CD4-positive, alpha-beta T cell (primary cell): ENCODE measurements around the gene GPR4. TPM values are rescaled to one million over a fixed set of nuclear protein-coding genes. Genes with fewer than 3 reads are reported as not detected.
A peak's percentile ranks its signal among the peaks of the same experiment; 100 is the strongest.

Experiments
- ATAC-seq: fragments of 200-7000 bp; cut with Tn5 transposase; one replicate; pipeline ENCODE4 v1.10.0; 2022; ENCODE audit warnings: mild to moderate bottlenecking; ENCODE audit not compliant: poor library complexity
- CTCF ChIA-PET: fragments of 350-600 bp; sonication (Branson Sonifier 250); formaldehyde crosslinking; loops from one replicate; lab custom pipeline; 2021; ENCODE audit warnings: antibody characterized with exemption, inconsistent platforms; lab: Charles Lee
- POLR2A ChIA-PET: fragments of 350-600 bp; sonication (Branson Sonifier 250); formaldehyde crosslinking; loops from one replicate; lab custom pipeline; 2021; ENCODE audit warnings: antibody characterized with exemption, inconsistent platforms; lab: Charles Lee
- DNase-seq, 14 experiments: peaks; one replicate each; pipeline ENCODE4 v3.0.0-alpha.2; 2013 to 2020; ENCODE audit warnings: mixed read lengths in 2 of 14
- H3K27ac ChIP-seq, 2 donors: one replicate each; pipeline versions ENCODE4 v1.5.1 to v1.7.0; 2013; ENCODE audit warnings: low read length in 2 of 2, low read depth in 1 of 2, mild to moderate bottlenecking in 1 of 2
- H3K27me3 ChIP-seq, 2 experiments: 1 replicate in 1 of 2; 2 replicates in 1 of 2; pipeline versions ENCODE4 v1.6.1 to v1.7.0; 2013; ENCODE audit warnings: low read length in 2 of 2, control low read depth in 1 of 2, mild to moderate bottlenecking in 1 of 2, moderate library complexity in 1 of 2; ENCODE audit not compliant: insufficient read depth in 2 of 2, control insufficient read depth in 1 of 2
- H3K36me3 ChIP-seq: one replicate; pipeline ENCODE4 v1.6.1; 2013; ENCODE audit warnings: low read length, control low read depth; ENCODE audit not compliant: insufficient read depth
- H3K4me1 ChIP-seq: one replicate; pipeline ENCODE4 v1.6.1; 2013; ENCODE audit warnings: low read length, control low read depth; ENCODE audit not compliant: insufficient read depth
- H3K4me3 ChIP-seq: one replicate; pipeline ENCODE4 v1.5.1; 2013; ENCODE audit warnings: mild to moderate bottlenecking, low read length, moderate library complexity
- H3K9me3 ChIP-seq, 2 experiments: 1 replicate in 1 of 2; 2 replicates in 1 of 2; pipeline versions ENCODE4 v1.6.1 to v1.7.0; 2013; ENCODE audit warnings: low read length in 2 of 2, mild to moderate bottlenecking in 2 of 2, control low read depth in 1 of 2, moderate library complexity in 1 of 2; ENCODE audit not compliant: control insufficient read depth in 1 of 2, insufficient read depth in 1 of 2
- H3K27ac Mint-ChIP-seq: one replicate; pipeline ENCODE4 v1.8.0; 2020; ENCODE audit warnings: mixed read lengths
- H3K27me3 Mint-ChIP-seq: one replicate; pipeline ENCODE4 v1.8.0; 2021; ENCODE audit warnings: mixed read lengths
- H3K36me3 Mint-ChIP-seq: one replicate; pipeline ENCODE4 v1.8.0; 2021; ENCODE audit warnings: low read depth, mixed read lengths
- H3K4me1 Mint-ChIP-seq: one replicate; pipeline ENCODE4 v1.8.0; 2021; ENCODE audit warnings: low read depth, mixed read lengths
- H3K4me3 Mint-ChIP-seq: one replicate; pipeline ENCODE4 v1.8.0; 2020; ENCODE audit warnings: mild to moderate bottlenecking, mixed read lengths
- H3K9me3 Mint-ChIP-seq: one replicate; pipeline ENCODE4 v1.8.0; 2020; ENCODE audit warnings: mixed read lengths
- intact Hi-C, 2 experiments: fragments of 100-400 bp; cut with DNase I in 1 of 2; cut with micrococcal nuclease in 1 of 2; formaldehyde crosslinking; loops; one replicate each; pipeline versions ENCODE4 v1.15.1 to v1.9.0; 2023 to 2025; cut with DNase I, micrococcal nuclease
- total RNA-seq, 174 experiments: library from RNA in 2 of 174; stranded (reverse) in 2 of 174; gene quantifications; one replicate each; pipeline ENCODE4 v1.2.3 and lab custom pipeline; 2021 to 2026
- TF ChIP-seq, protein P1 (sequence below): fragments of 200-600 bp; IDR thresholded peaks from one replicate; pipeline ENCODE4 v1.8.0; 2022; ENCODE audit warnings: antibody characterized with exemption, mild to moderate bottlenecking

The GPR4 gene
- total RNA-seq, 2 experiments from 2014 or later, result not detected

DNA sequence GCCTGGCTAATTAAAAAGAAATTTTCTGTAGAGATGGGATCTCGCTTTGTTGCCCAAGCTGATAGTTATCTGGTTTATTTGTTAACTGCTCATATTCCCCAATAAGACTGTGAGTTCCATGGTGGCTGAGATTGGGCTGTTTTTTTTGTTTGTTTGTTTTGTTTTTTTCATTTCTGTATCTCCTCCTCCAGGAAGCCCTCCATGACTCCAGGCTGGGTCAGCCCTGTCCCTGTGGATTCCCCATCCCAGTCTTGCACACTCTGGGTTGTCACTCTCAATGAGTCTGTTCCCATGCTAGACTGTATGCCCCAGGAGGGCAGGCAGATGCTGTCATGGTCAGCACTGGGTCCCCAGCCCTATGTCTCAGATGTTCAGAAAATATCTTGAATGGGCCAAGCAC lies 34.3 kb upstream of the GPR4 start:
- Mint-ChIP-seq H3K4me3 (no peak overlapping the region), H3K27me3 (no peaks in the 10 kb centered on the region), H3K4me1 (peaks cover 19% of the 10 kb centered on the region), H3K36me3 (peaks cover 6% of the 10 kb centered on the region), H3K27ac (no peak overlapping the region), H3K9me3 (no peaks in the 10 kb centered on the region)
- TF ChIP-seq, protein P1, sequence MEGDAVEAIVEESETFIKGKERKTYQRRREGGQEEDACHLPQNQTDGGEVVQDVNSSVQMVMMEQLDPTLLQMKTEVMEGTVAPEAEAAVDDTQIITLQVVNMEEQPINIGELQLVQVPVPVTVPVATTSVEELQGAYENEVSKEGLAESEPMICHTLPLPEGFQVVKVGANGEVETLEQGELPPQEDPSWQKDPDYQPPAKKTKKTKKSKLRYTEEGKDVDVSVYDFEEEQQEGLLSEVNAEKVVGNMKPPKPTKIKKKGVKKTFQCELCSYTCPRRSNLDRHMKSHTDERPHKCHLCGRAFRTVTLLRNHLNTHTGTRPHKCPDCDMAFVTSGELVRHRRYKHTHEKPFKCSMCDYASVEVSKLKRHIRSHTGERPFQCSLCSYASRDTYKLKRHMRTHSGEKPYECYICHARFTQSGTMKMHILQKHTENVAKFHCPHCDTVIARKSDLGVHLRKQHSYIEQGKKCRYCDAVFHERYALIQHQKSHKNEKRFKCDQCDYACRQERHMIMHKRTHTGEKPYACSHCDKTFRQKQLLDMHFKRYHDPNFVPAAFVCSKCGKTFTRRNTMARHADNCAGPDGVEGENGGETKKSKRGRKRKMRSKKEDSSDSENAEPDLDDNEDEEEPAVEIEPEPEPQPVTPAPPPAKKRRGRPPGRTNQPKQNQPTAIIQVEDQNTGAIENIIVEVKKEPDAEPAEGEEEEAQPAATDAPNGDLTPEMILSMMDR, result no peak
- Histone ChIP-seq H3K4me1 (peaks cover 30% of the 10 kb centered on the region), H3K9me3 (no peaks in the 10 kb centered on the region), H3K36me3 (peaks cover 5% of the 10 kb centered on the region), H3K27me3 (no peaks in the 10 kb centered on the region), H3K27ac (no peak overlapping the region), H3K4me3 (no peak overlapping the region)
- intact Hi-C loops, result no loop called here
- CTCF ChIA-PET, result no interaction called here
- DNase-seq (no peak), ATAC-seq (no peak)
- POLR2A ChIA-PET, result interaction anchor here (0.7 kb wide), 1 partner anchor 110 kb away, joined by 3 read pairs; no protein-coding TSS in a partner anchor

DNA sequence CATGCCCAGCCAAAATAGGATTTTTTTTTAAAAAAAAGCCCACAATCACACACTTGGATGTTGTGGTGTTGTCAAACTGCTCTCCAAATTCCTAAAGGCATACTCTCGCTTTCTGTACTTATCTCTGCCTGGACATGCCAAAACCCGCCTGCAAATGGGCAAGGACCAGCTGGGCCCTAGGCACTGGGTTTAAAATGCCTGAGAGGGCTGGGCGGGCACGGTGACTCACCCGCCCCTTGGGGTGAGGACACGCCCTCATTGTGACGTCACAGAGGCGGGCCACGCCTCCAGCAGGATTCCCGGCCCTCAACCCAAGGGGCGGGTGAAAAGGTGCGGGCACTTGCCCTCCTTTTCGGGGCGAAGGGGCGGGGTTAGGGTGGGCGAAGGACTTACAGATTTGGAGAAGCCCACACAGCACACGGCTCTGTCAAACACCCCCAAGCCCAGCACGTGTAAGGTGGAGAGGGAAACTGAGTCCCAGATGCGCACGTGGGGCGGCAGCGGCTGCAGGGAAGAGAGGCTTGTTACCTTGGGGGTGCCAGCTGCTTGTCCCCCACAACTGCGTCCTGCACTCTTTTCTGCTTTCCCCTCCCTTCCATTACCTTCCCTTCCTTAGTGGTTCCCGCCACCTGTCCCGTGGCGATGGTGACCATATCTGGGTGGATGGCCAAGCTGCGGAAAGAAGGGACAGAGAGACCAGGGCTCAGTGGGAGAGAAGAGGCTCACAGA lies 30.6 kb upstream of the GPR4 start:
- Mint-ChIP-seq H3K27ac (no peak overlapping the region), H3K9me3 (no peaks in the 10 kb centered on the region), H3K27me3 (no peaks in the 10 kb centered on the region), H3K4me1 (no peaks in the 10 kb centered on the region), H3K4me3 (no peak overlapping the region), H3K36me3 (peaks cover 7% of the 10 kb centered on the region)
- POLR2A ChIA-PET, result no interaction called here
- Histone ChIP-seq H3K4me1 (no peaks in the 10 kb centered on the region), H3K9me3 (no peaks in the 10 kb centered on the region), H3K27me3 (no peaks in the 10 kb centered on the region), H3K4me3 (no peak overlapping the region), H3K36me3 (peaks cover 22% of the 10 kb centered on the region), H3K27ac (no peak overlapping the region)
- CTCF ChIA-PET, result no interaction called here
- ATAC-seq (no peak), DNase-seq (peak in 7 of 14 experiments; percentile 7 to 66 (median 23))
- intact Hi-C loops, result no loop called here
- TF ChIP-seq, protein P1, result no peak

GRCh38 chr19:45630463-45630862 lies 28.5 kb upstream of the GPR4 start:
- H3K27me3 ChIP-seq, result no peaks in the 10 kb centered on the region
- H3K4me1 Mint-ChIP-seq, result no peaks in the 10 kb centered on the region
- no peaks in the 10 kb centered on the region for H3K9me3 ChIP-seq
- POLR2A ChIA-PET, result interaction anchor here (1.6 kb wide), 1 partner anchor 32 kb away, joined by 3 read pairs; no protein-coding TSS in a partner anchor
- H3K4me1 ChIP-seq, result no peaks in the 10 kb centered on the region
- no peak overlapping the region for H3K27ac Mint-ChIP-seq
- H3K9me3 Mint-ChIP-seq, result no peaks in the 10 kb centered on the region
- no peak overlapping the region for H3K27ac ChIP-seq
- H3K4me3 ChIP-seq, result no peak overlapping the region
- intact Hi-C loops, result no loop called here
- ATAC-seq (no peak), DNase-seq (no peak)
- no peak overlapping the region for H3K4me3 Mint-ChIP-seq
- TF ChIP-seq, protein P1, result no peak
- peaks cover 38% of the 10 kb centered on the region for H3K36me3 ChIP-seq
- peaks cover 21% of the 10 kb centered on the region for H3K36me3 Mint-ChIP-seq
- H3K27me3 Mint-ChIP-seq, result no peaks in the 10 kb centered on the region
- CTCF ChIA-PET, result interaction anchor here (0.6 to 2.2 kb wide), 3 partner anchors 9 to 893 kb away, joined by 3 to 17 read pairs (median 3); partner anchors contain the start of gene EML2
